ENCODE measurements around the gene CFAP99. TPM values are rescaled to one million over a fixed set of nuclear protein-coding genes. Genes with fewer than 3 reads are reported as not detected.

The CFAP99 gene
- total and polyA plus RNA-seq, 2 of the 4 experiments (the other 2 are of a cell fraction), result not detected

DNA sequence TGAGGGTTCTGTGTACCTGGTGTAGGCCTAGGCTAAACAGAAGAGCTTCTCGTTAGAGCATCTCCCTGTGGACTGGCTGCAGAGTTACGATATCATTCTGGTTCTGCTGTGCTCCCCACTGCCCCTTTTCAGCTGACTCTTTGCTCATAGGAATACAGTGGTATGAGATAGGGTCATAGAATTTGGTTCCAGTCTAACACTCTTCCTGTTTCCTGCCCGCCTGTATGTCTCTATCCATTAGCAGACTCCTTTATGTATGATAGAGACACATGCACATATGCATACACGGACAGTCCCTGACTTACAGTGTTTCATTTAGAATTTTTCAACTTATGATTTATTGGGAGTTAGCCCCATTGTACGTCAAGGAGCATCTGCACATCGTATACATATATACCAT, 65.4 kb downstream of the CFAP99 start:
- in situ Hi-C loops (cut with MboI; ENCODE audit: low sequenced_read_pairs) (no loop called here), dilution Hi-C loops (cut with HindIII; ENCODE audit: low sequenced_read_pairs, unreplicated experiment) (no loop called here)
- no CpG with 5 or more reads among the region's 6 CpGs for WGBS, 2 experiments (ENCODE audit: extremely low coverage in 2 of 2, insufficient read length in 1 of 2)

More for the DNA sequence above, 65.4 kb downstream of the CFAP99 start:
- H2BK5ac ChIP-seq (ENCODE audit: low read depth, low read length, poor library complexity, severe bottlenecking), result no peak overlapping the region
- CTCF ChIA-PET, result no interaction called here
- H3K79me1 ChIP-seq (ENCODE audit: low read depth in 1 of 2, low read length in 2 of 2), result peaks cover 5 to 85% of the 10 kb centered on the region in 2 experiments
- no peak overlapping the region for H4K91ac ChIP-seq (ENCODE audit: insufficient read depth, low read depth, low read length)
- peaks cover 3% of the 10 kb centered on the region; the same call in 1 of the 2 replicates for H3K4me1 ChIP-seq (ENCODE audit: control insufficient read depth, insufficient read depth, low read length)
- no peak overlapping the region for H3K18ac ChIP-seq (ENCODE audit: low read depth, low read length)
- H2BK120ac ChIP-seq (ENCODE audit: low read depth, low read length), result no peak overlapping the region
- no peaks in the 10 kb centered on the region for H3K9me3 ChIP-seq (ENCODE audit: control insufficient read depth, insufficient read depth, low read length)
- H3K56ac ChIP-seq (ENCODE audit: extremely low read depth, insufficient read depth, low read length), result no peak overlapping the region
- H3K36me3 ChIP-seq (ENCODE audit: control insufficient read depth, insufficient read depth, low read length), result peaks cover 9% of the 10 kb centered on the region
- no peak overlapping the region for H3K9ac ChIP-seq (ENCODE audit: low read depth, low read length)
- no peak overlapping the region for H3K4ac ChIP-seq (ENCODE audit: low read depth, low read length)
- peaks cover 99% of the 10 kb centered on the region for H4K20me1 ChIP-seq (ENCODE audit: insufficient read depth, low read length)
- no peak overlapping the region for H2BK20ac ChIP-seq (ENCODE audit: low read depth, low read length)
- no peaks in the 10 kb centered on the region for H3K27me3 ChIP-seq (ENCODE audit: control insufficient read depth, insufficient read depth, low read length)
- H3K23ac ChIP-seq (ENCODE audit: low read depth, low read length), result no peak overlapping the region
- H4K8ac ChIP-seq (ENCODE audit: low read depth in 2 of 2, low read length in 2 of 2), result no peak overlapping the region
- no peak overlapping the region for H2AFZ ChIP-seq (replicated peaks; ENCODE audit: low read length, poor library complexity)
- H3K14ac ChIP-seq (replicated peaks; ENCODE audit: low read depth, low read length), result no peak overlapping the region
- DNase-seq (no peak), ATAC-seq (ENCODE audit: low read depth) (no peak)
- H3K27ac ChIP-seq (ENCODE audit: insufficient read depth, low read length), result no peak overlapping the region
- no TSS peak for BruUV-seq (replicated peaks)
- no peak overlapping the region for H3K4me2 ChIP-seq (ENCODE audit: low read depth, low read length)
- POLR2A ChIA-PET (ENCODE audit: unreplicated experiment), result no interaction called here
- H2AK5ac ChIP-seq (ENCODE audit: low read depth, low read length), result no peak overlapping the region
- peaks cover 47% of the 10 kb centered on the region for H3K9me1 ChIP-seq (ENCODE audit: insufficient read depth, low read length)
- no peak overlapping the region for H4K5ac ChIP-seq (ENCODE audit: low read depth, low read length)
- H3K4me3 ChIP-seq (ENCODE audit: insufficient read depth, low read depth, low read length), result no peak overlapping the region
- H2AK9ac ChIP-seq (replicated peaks; ENCODE audit: low read depth, low read length, poor library complexity), result no peak overlapping the region
- no peak for TF ChIP-seq MAFK (IDR thresholded peaks at IDR 0.05; ENCODE audit: low read depth, low read length)
- no peak for TF ChIP-seq NFE2L2 (IDR thresholded peaks at IDR 0.05; ENCODE audit: low read depth, low read length)
- TF ChIP-seq BHLHE40 (IDR thresholded peaks at IDR 0.05; ENCODE audit: low read depth, low read length), result no peak
- TF ChIP-seq, protein P1, sequence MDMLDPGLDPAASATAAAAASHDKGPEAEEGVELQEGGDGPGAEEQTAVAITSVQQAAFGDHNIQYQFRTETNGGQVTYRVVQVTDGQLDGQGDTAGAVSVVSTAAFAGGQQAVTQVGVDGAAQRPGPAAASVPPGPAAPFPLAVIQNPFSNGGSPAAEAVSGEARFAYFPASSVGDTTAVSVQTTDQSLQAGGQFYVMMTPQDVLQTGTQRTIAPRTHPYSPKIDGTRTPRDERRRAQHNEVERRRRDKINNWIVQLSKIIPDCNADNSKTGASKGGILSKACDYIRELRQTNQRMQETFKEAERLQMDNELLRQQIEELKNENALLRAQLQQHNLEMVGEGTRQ (IDR thresholded peaks at IDR 0.05; ENCODE audit: low read depth, low read length), result no peak
- no peak for TF ChIP-seq RFX5 (IDR thresholded peaks at IDR 0.05; ENCODE audit: low read depth, low read length)
- TF ChIP-seq POLR2A (IDR thresholded peaks at IDR 0.05; ENCODE audit: low read depth, low read length), result no peak
- no peak overlapping the region for H2BK15ac ChIP-seq (ENCODE audit: low read depth, low read length)
- intact Hi-C loops (cut with micrococcal nuclease), result no loop called here

All from IMR-90 (cell line).